ENCODE results near the gene MXD4.

MXD4 gene

GRCh38 chr4:2254665-2255500 is 7.0 kb downstream of the MXD4 start:
- H3K27me3 ChIP-seq (ENCODE audit: insufficient read depth, low read depth) = no peaks in the 10 kb centered on the region
- no peaks in the 10 kb centered on the region for H3K36me3 ChIP-seq (ENCODE audit: insufficient read depth)
- H3K4me2 ChIP-seq = no peak overlapping the region
- H3K27ac ChIP-seq = no peak overlapping the region
- no peaks in the 10 kb centered on the region for H4K20me1 ChIP-seq (ENCODE audit: insufficient read depth)
- no peak overlapping the region for H3K4me3 ChIP-seq (IDR thresholded peaks at IDR 0.05; ENCODE audit: insufficient read depth, low read depth, low read length)
- H3K4me1 ChIP-seq (ENCODE audit: low read depth, poor library complexity, severe bottlenecking) = no peaks in the 10 kb centered on the region
- no peak overlapping the region for H3K9ac ChIP-seq
- TF ChIP-seq CTCF (conservative IDR thresholded peaks at IDR 0.05; ENCODE audit: low read depth, low read length) = no peak
- no peaks in the 10 kb centered on the region for H3K79me2 ChIP-seq (ENCODE audit: insufficient read depth, low read depth)
- H2AFZ ChIP-seq (ENCODE audit: low read depth) = no peak overlapping the region

GRCh38 chr4:2253160-2254084 is 8.5 kb downstream of the MXD4 start:
- H3K4me3 ChIP-seq (IDR thresholded peaks at IDR 0.05; ENCODE audit: insufficient read depth, low read depth, low read length) = no peak overlapping the region
- no peaks in the 10 kb centered on the region for H3K4me1 ChIP-seq (ENCODE audit: low read depth, poor library complexity, severe bottlenecking)
- no peak overlapping the region for H3K27ac ChIP-seq
- no peak overlapping the region for H2AFZ ChIP-seq (ENCODE audit: low read depth)
- H3K9ac ChIP-seq = no peak overlapping the region
- no peaks in the 10 kb centered on the region for H3K79me2 ChIP-seq (ENCODE audit: insufficient read depth, low read depth)
- no peak overlapping the region for H3K4me2 ChIP-seq
- H3K27me3 ChIP-seq (ENCODE audit: insufficient read depth, low read depth) = no peaks in the 10 kb centered on the region
- TF ChIP-seq CTCF (conservative IDR thresholded peaks at IDR 0.05; ENCODE audit: low read depth, low read length) = no peak
- H4K20me1 ChIP-seq (ENCODE audit: insufficient read depth) = no peaks in the 10 kb centered on the region
- H3K36me3 ChIP-seq (ENCODE audit: insufficient read depth) = no peaks in the 10 kb centered on the region

GRCh38 chr4:2252530-2253091 is 9.3 kb downstream of the MXD4 start:
- no peaks in the 10 kb centered on the region for H3K36me3 ChIP-seq (ENCODE audit: insufficient read depth)
- no peak overlapping the region for H3K27ac ChIP-seq
- no peak overlapping the region for H3K4me3 ChIP-seq (IDR thresholded peaks at IDR 0.05; ENCODE audit: insufficient read depth, low read depth, low read length)
- H3K9ac ChIP-seq = no peak overlapping the region
- no peak overlapping the region for H3K4me2 ChIP-seq
- no peak for TF ChIP-seq CTCF (conservative IDR thresholded peaks at IDR 0.05; ENCODE audit: low read depth, low read length)
- no peaks in the 10 kb centered on the region for H3K27me3 ChIP-seq (ENCODE audit: insufficient read depth, low read depth)
- no peaks in the 10 kb centered on the region for H3K4me1 ChIP-seq (ENCODE audit: low read depth, poor library complexity, severe bottlenecking)
- H3K79me2 ChIP-seq (ENCODE audit: insufficient read depth, low read depth) = no peaks in the 10 kb centered on the region
- H4K20me1 ChIP-seq (ENCODE audit: insufficient read depth) = no peaks in the 10 kb centered on the region
- H2AFZ ChIP-seq (ENCODE audit: low read depth) = no peak overlapping the region

GRCh38 chr4:2251795-2252529 is 9.9 kb downstream of the MXD4 start:
- H3K27ac ChIP-seq = no peak overlapping the region
- no peak for TF ChIP-seq CTCF (conservative IDR thresholded peaks at IDR 0.05; ENCODE audit: low read depth, low read length)
- no peaks in the 10 kb centered on the region for H3K4me1 ChIP-seq (ENCODE audit: low read depth, poor library complexity, severe bottlenecking)
- H3K4me3 ChIP-seq (IDR thresholded peaks at IDR 0.05; ENCODE audit: insufficient read depth, low read depth, low read length) = no peak overlapping the region
- no peak overlapping the region for H2AFZ ChIP-seq (ENCODE audit: low read depth)
- H4K20me1 ChIP-seq (ENCODE audit: insufficient read depth) = no peaks in the 10 kb centered on the region
- no peak overlapping the region for H3K4me2 ChIP-seq
- no peaks in the 10 kb centered on the region for H3K27me3 ChIP-seq (ENCODE audit: insufficient read depth, low read depth)
- H3K9ac ChIP-seq = no peak overlapping the region
- no peaks in the 10 kb centered on the region for H3K36me3 ChIP-seq (ENCODE audit: insufficient read depth)
- no peaks in the 10 kb centered on the region for H3K79me2 ChIP-seq (ENCODE audit: insufficient read depth, low read depth)

Data from KMS-11 (cell line).